ENCODE data around the gene CPB1.

CPB1 gene

GRCh38 chr3:148833223-148833622, 5.6 kb downstream of the CPB1 start:
- no peak for DNase-seq

- DNase-seq = no peak
These were observed 12.2 kb downstream of the CPB1 start for GRCh38 chr3:148839805-148840204.

- DNase-seq = no peak
These were observed 12.8 kb downstream of the CPB1 start for GRCh38 chr3:148840451-148840850.

- no peak for DNase-seq
These were observed 18.3 kb downstream of the CPB1 start for GRCh38 chr3:148845756-148846395.

GRCh38 chr3:148847351-148847750, 19.7 kb downstream of the CPB1 start:
- no peak for DNase-seq

- DNase-seq = no peak
These were observed 20.8 kb downstream of the CPB1 start for GRCh38 chr3:148848410-148848809.

GRCh38 chr3:148852271-148852992, 24.8 kb downstream of the CPB1 start:
- DNase-seq = no peak

- no peak for DNase-seq
These were observed 25.5 kb downstream of the CPB1 start for GRCh38 chr3:148853076-148853475.

GRCh38 chr3:148854061-148854460, 26.4 kb downstream of the CPB1 start:
- DNase-seq = no peak

- no peak for DNase-seq
These were observed 28.8 kb downstream of the CPB1 start for GRCh38 chr3:148856384-148856783.

- DNase-seq = no peak
These were observed 29.7 kb downstream of the CPB1 start for GRCh38 chr3:148857316-148857715.

- no peak for DNase-seq
These were observed 33.8 kb downstream of the CPB1 start for GRCh38 chr3:148861277-148861869.

GRCh38 chr3:148863297-148863696, 35.7 kb downstream of the CPB1 start:
- DNase-seq = no peak

GRCh38 chr3:148863814-148864213, 36.2 kb downstream of the CPB1 start:
- DNase-seq = no peak

GRCh38 chr3:148865049-148865448, 37.4 kb downstream of the CPB1 start, which contains the start of gene CPA3:
CPA3 (plus strand) TSS chr3:148865296; CDS start chr3:148865308, 12 bp downstream.
- no peak for DNase-seq

- DNase-seq = no peak
These were observed 38.6 kb downstream of the CPB1 start for GRCh38 chr3:148866261-148866660.

GRCh38 chr3:148873270-148873927, 45.8 kb downstream of the CPB1 start:
- no peak for DNase-seq

- DNase-seq = no peak
These were observed 46.4 kb downstream of the CPB1 start for GRCh38 chr3:148873977-148874376.

- DNase-seq = no peak
These were observed 50.5 kb downstream of the CPB1 start for GRCh38 chr3:148878095-148878494.

- no peak for DNase-seq
These were observed 51.6 kb downstream of the CPB1 start for GRCh38 chr3:148879256-148879655.

- DNase-seq = no peak
These were observed 53.1 kb downstream of the CPB1 start for GRCh38 chr3:148880681-148881080.

GRCh38 chr3:148881286-148881685, 53.7 kb downstream of the CPB1 start:
- DNase-seq = no peak

- no peak for DNase-seq
These were observed 54.7 kb downstream of the CPB1 start for GRCh38 chr3:148882288-148882687.

- no peak for DNase-seq
These were observed 55.6 kb downstream of the CPB1 start for GRCh38 chr3:148883163-148883562.
